ENCODE results near the gene LRRC74A.

DNA sequence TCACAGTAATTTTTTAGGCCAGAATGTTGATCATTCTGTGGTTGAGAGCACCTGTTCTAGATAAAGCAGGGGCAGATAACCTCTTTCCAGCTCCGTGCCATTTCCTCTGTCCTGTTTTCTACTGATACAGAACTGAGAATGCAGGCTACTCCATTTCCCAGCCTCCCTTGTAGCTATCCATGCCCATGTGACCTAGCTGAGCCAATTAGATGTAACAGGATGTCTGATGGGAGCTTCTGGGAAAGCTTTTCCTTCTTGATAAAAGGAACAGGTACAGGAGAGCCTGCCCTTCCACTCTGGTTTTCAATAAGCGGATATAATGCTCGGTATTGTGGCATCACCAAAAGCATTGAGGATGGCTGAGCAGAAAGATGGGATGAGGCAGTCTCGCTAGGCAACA lies 54.2 kb downstream of the LRRC74A start:
- no peak for TF ChIP-seq EZH2 (IDR thresholded peaks at IDR 0.05)
- no peak for TF ChIP-seq POLR2AphosphoS5 (IDR thresholded peaks at IDR 0.05; ENCODE audit: borderline replicate concordance, low read depth, low read length)

Data from SK-N-MC (cell line).